Tibial artery (tissue), 4 donors: ENCODE results near the gene MITF.
A peak's percentile ranks its signal among the peaks of the same experiment; 100 is the strongest.

ENCODE experiments used
- DNase-seq, 2 donors: peaks; one replicate each; pipeline ENCODE4 v3.0.0-alpha.2; 2019
- H3K27ac ChIP-seq, 2 donors: fragments of 200-600 bp; sonication (generic) in 1 of 2; 1 replicate in 1 of 2; 2 replicates in 1 of 2; pipeline ENCODE4 v1.5.1; 2018 to 2019; ENCODE audit warnings: mild to moderate bottlenecking in 1 of 2
- H3K27me3 ChIP-seq, 2 donors: fragments of 200-600 bp; sonication (generic) in 1 of 2; one replicate each; pipeline versions ENCODE4 v1.5.1 to v1.6.0; 2016 to 2019
- H3K36me3 ChIP-seq, 3 donors: fragments of 200-600 bp; sonication (generic) in 2 of 3; one replicate each; pipeline ENCODE4 v1.5.1; 2016 to 2019; ENCODE audit warnings: mild to moderate bottlenecking in 2 of 3
- H3K4me1 ChIP-seq, 4 donors: fragments of 200-600 bp; sonication (generic) in 2 of 4; 1 replicate in 3 of 4; 2 replicates in 1 of 4; pipeline ENCODE4 v1.5.1; 2016 to 2019
- H3K4me3 ChIP-seq, 2 donors: fragments of 200-600 bp; sonication (generic) in 1 of 2; 1 replicate in 1 of 2; 2 replicates in 1 of 2; pipeline ENCODE4 v1.5.1; 2018 to 2019; ENCODE audit warnings: mild to moderate bottlenecking in 2 of 2
- H3K9me3 ChIP-seq, 3 donors: fragments of 200-600 bp; sonication (generic) in 1 of 3; one replicate each; pipeline ENCODE4 v1.5.1; 2016 to 2019
- intact Hi-C: fragments of 100-400 bp; cut with DNase I; formaldehyde crosslinking; loops from one replicate; pipeline ENCODE4 v1.15.0; 2023; ENCODE audit warnings: low total_unique reads
- TF ChIP-seq, protein P1 (sequence below), 2 experiments: fragments of 200-600 bp in 1 of 2; fragments of 450-650 bp in 1 of 2; IDR thresholded peaks; one replicate each; pipeline ENCODE4 v1.5.1; 2017 to 2019; ENCODE audit warnings: antibody characterized with exemption in 2 of 2, mild to moderate bottlenecking in 1 of 2, moderate library complexity in 1 of 2

Gene MITF

DNA sequence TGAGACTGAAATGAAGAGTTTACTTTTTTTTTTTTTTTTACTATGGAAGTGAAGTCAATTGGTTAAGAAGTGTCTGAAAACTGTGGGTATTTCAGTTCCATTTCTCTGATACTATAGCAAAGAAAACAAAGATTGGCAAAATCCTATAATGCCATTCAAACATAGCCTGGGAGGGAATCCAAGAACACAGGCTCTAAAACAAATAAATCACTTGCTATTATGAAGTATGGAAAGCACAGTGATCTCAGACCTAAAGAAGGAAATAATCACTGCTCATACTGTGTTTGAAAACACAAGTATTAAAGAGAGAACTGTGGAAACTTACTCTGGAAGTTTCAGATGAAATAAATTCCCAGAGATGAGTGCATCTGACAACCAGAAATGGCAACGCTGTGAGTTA is 272.3 kb downstream of the MITF start:
- Histone ChIP-seq H3K4me1 (peaks cover 0 to 32% (median 11%) of the 10 kb centered on the region in 4 donors), H3K9me3 (no peaks in the 10 kb centered on the region), H3K27me3 (no peaks in the 10 kb centered on the region), H3K27ac (peak overlapping the region; percentile 62 to 69), H3K4me3 (no peak overlapping the region), H3K36me3 (no peaks in the 10 kb centered on the region)
- intact Hi-C loops = no loop called here
- DNase-seq = no peak
- TF ChIP-seq, protein P1, sequence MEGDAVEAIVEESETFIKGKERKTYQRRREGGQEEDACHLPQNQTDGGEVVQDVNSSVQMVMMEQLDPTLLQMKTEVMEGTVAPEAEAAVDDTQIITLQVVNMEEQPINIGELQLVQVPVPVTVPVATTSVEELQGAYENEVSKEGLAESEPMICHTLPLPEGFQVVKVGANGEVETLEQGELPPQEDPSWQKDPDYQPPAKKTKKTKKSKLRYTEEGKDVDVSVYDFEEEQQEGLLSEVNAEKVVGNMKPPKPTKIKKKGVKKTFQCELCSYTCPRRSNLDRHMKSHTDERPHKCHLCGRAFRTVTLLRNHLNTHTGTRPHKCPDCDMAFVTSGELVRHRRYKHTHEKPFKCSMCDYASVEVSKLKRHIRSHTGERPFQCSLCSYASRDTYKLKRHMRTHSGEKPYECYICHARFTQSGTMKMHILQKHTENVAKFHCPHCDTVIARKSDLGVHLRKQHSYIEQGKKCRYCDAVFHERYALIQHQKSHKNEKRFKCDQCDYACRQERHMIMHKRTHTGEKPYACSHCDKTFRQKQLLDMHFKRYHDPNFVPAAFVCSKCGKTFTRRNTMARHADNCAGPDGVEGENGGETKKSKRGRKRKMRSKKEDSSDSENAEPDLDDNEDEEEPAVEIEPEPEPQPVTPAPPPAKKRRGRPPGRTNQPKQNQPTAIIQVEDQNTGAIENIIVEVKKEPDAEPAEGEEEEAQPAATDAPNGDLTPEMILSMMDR (IDR thresholded peaks at IDR 0.05) = no peak
